ENCODE measurements around the gene SLC23A2. TPM values are rescaled to one million over a fixed set of nuclear protein-coding genes. Genes with fewer than 3 reads are reported as not detected.

The SLC23A2 gene
- polyA plus RNA-seq, 10 donors, result 8.0 to 13.5 (median 10.3) TPM

Other genes starting within 250 kb of the SLC23A2 start
- gene RASSF2, start 177.9 kb downstream of the SLC23A2 start, polyA plus RNA-seq (ENCODE audit: insufficient read length in 10 of 10), result 10 to 100 TPM; 26.3 to 53.3 (median 41.3) TPM
- gene TMEM230, start 111.6 kb upstream of the SLC23A2 start, polyA plus RNA-seq (ENCODE audit: insufficient read length in 10 of 10), result 100 to 1,000 TPM in 3 of 10 donors, 10 to 100 TPM in 7; 92.3 to 110 (median 95.5) TPM
- 100 to 1,000 TPM in 1 of 10 donors, 10 to 100 TPM in 9; 61.5 to 128 (median 70.3) TPM for gene PCNA, start 118.4 kb upstream of the SLC23A2 start, polyA plus RNA-seq (ENCODE audit: insufficient read length in 10 of 10)
- 10 to 100 TPM; 15.4 to 23.9 (median 19.7) TPM for gene CDS2, start 125.5 kb upstream of the SLC23A2 start, polyA plus RNA-seq (ENCODE audit: insufficient read length in 10 of 10)